NK-92 (cell line): Measurements from ENCODE around the gene ARMCX5.
A peak's percentile ranks its signal among the peaks of the same experiment; 100 is the strongest.

Source experiments
- DNase-seq: peaks from one replicate; lab custom pipeline; 2025; ENCODE audit not compliant: unreplicated experiment; lab: John Stamatoyannopoulos, UW

Gene ARMCX5

GRCh38 chrX:102599084-102599950 lies at the start of gene ARMCX5:
Gene ARMCX5, plus strand, starts transcription at chrX:102599515. Its CDS starts 2,627 bp downstream, at chrX:102602142.
- peak; percentile 1 for DNase-seq

GRCh38 chrX:102558607-102559006 lies 40.7 kb upstream of the ARMCX5 start:
- no peak for DNase-seq

GRCh38 chrX:102560423-102561068 lies 38.8 kb upstream of the ARMCX5 start:
- DNase-seq, result no peak

- DNase-seq, result no peak
Measured at GRCh38 chrX:102580891-102581290, 18.4 kb upstream of the ARMCX5 start.

- DNase-seq, result no peak
Measured at GRCh38 chrX:102593367-102593766, 5.9 kb upstream of the ARMCX5 start.

GRCh38 chrX:102599951-102600579 lies 750 bp downstream of the ARMCX5 start:
- DNase-seq, result no peak

GRCh38 chrX:102604327-102604726 lies 5.0 kb downstream of the ARMCX5 start:
- no peak for DNase-seq

GRCh38 chrX:102606115-102606514 lies 6.8 kb downstream of the ARMCX5 start:
- no peak for DNase-seq

- DNase-seq, result no peak
Measured at GRCh38 chrX:102610905-102611304, 11.6 kb downstream of the ARMCX5 start.

GRCh38 chrX:102624105-102624504 lies 24.8 kb downstream of the ARMCX5 start:
- DNase-seq, result no peak

- DNase-seq, result no peak
Measured at GRCh38 chrX:102627640-102628039, 28.3 kb downstream of the ARMCX5 start.

GRCh38 chrX:102637561-102637960 lies 38.2 kb downstream of the ARMCX5 start:
- no peak for DNase-seq

- DNase-seq, result no peak
Measured at GRCh38 chrX:102650903-102651241, 51.6 kb downstream of the ARMCX5 start.

GRCh38 chrX:102651242-102652011 lies 52.1 kb downstream of the ARMCX5 start, which contains the start of gene GPRASP1:
Gene GPRASP1, plus strand, starts transcription at chrX:102651483. Its CDS starts 2,431 bp downstream, at chrX:102653914.
- no peak for DNase-seq

- no peak for DNase-seq
Measured at GRCh38 chrX:102652031-102652688, 52.8 kb downstream of the ARMCX5 start.
